Uterus (tissue), 4 donors: ENCODE data around the gene PRKAR1B. TPM values are rescaled to one million over a fixed set of nuclear protein-coding genes. Genes with fewer than 3 reads are reported as not detected.

Source experiments
- DNase-seq, 2 donors: peaks; one replicate each; pipeline ENCODE4 v3.0.0-alpha.2; 2019 to 2020
- H3K27ac ChIP-seq, 2 donors: fragments of 200-600 bp; sonication (generic); 1 replicate in 1 of 2; 2 replicates in 1 of 2; pipeline ENCODE4 v1.5.1; 2016 to 2018
- H3K27me3 ChIP-seq, 2 donors: fragments of 200-600 bp; sonication (generic); one replicate each; pipeline ENCODE4 v1.5.1; 2018 to 2019; ENCODE audit warnings: control low read depth in 1 of 2
- H3K36me3 ChIP-seq, 2 donors: fragments of 200-600 bp; sonication (generic); one replicate each; pipeline ENCODE4 v1.5.1; 2019; ENCODE audit warnings: control low read depth in 1 of 2
- H3K4me1 ChIP-seq, 2 donors: fragments of 200-600 bp; sonication (generic); one replicate each; pipeline ENCODE4 v1.5.1; 2018 to 2019; ENCODE audit warnings: control low read depth in 1 of 2
- H3K4me3 ChIP-seq, 2 donors: fragments of 200-600 bp; sonication (generic); 1 replicate in 1 of 2; 2 replicates in 1 of 2; pipeline ENCODE4 v1.5.1; 2018 to 2019; ENCODE audit warnings: mild to moderate bottlenecking in 1 of 2
- H3K9me3 ChIP-seq, 2 donors: fragments of 200-600 bp; sonication (generic); one replicate each; pipeline ENCODE4 v1.5.1; 2019; ENCODE audit warnings: control low read depth in 1 of 2
- CTCF ChIP-seq, 4 experiments: fragments of 200-600 bp in 2 of 4; fragments of 450-650 bp in 2 of 4; sonication (generic) in 2 of 4; IDR thresholded peaks; one replicate each; pipeline ENCODE4 v1.5.1; 2016 to 2019; ENCODE audit warnings: antibody characterized with exemption in 4 of 4, mild to moderate bottlenecking in 2 of 4, moderate library complexity in 1 of 4
- POLR2A ChIP-seq, 2 donors: fragments of 450-650 bp; IDR thresholded peaks; one replicate each; pipeline ENCODE4 v1.6.1; 2016; ENCODE audit warnings: antibody characterized with exemption in 2 of 2, mild to moderate bottlenecking in 1 of 2, moderate library complexity in 1 of 2
- intact Hi-C: fragments of 100-400 bp; cut with DNase I; formaldehyde crosslinking; loops from one replicate; pipeline ENCODE4 v1.15.1; 2023; ENCODE audit warnings: low total_unique reads
- total RNA-seq, 4 donors: library from RNA; depleted of rRNA in 3 of 4; stranded (reverse); fragments of >200 nt in 3 of 4; gene quantifications; one replicate each; pipeline versions ENCODE4 v1.1.0 to v1.2.4, GENCODE V29; 2014 to 2023
- donor health status: DM: yes; HTN: yes; CAD: no.

Gene PRKAR1B
- total RNA-seq, 4 donors from 2014 or later, result 1.0 to 45.2 (median 28.7) TPM

GRCh38 chr7:710161-710560 lies 16.9 kb downstream of the PRKAR1B start:
- H3K36me3 ChIP-seq, result no peaks in the 10 kb centered on the region
- TF ChIP-seq CTCF (IDR thresholded peaks at IDR 0.05) (no peak), POLR2A (IDR thresholded peaks at IDR 0.05) (no peak)
- H3K9me3 ChIP-seq, result no peaks in the 10 kb centered on the region
- H3K4me1 ChIP-seq, result no peaks in the 10 kb centered on the region
- intact Hi-C loops, result no loop called here
- DNase-seq, result no peak
- H3K4me3 ChIP-seq, result no peak overlapping the region
- H3K27ac ChIP-seq, result no peak overlapping the region
- H3K27me3 ChIP-seq, result no peaks in the 10 kb centered on the region

GRCh38 chr7:707296-708000 lies 19.6 kb downstream of the PRKAR1B start:
- Histone ChIP-seq H3K9me3 (peaks cover 0 to 6% of the 10 kb centered on the region in 2 donors), H3K36me3 (no peaks in the 10 kb centered on the region), H3K27ac (no peak overlapping the region), H3K4me1 (no peaks in the 10 kb centered on the region), H3K27me3 (no peaks in the 10 kb centered on the region), H3K4me3 (no peak overlapping the region)
- intact Hi-C loops, result no loop called here
- no peak for DNase-seq
- no peak for TF ChIP-seq CTCF (IDR thresholded peaks at IDR 0.05)
- no peak for TF ChIP-seq POLR2A (IDR thresholded peaks at IDR 0.05)

- H3K36me3 ChIP-seq, result no peaks in the 10 kb centered on the region
- intact Hi-C loops, result no loop called here
- no peak overlapping the region for H3K4me3 ChIP-seq
- no peaks in the 10 kb centered on the region for H3K4me1 ChIP-seq
- H3K27me3 ChIP-seq, result no peaks in the 10 kb centered on the region
- no peak overlapping the region for H3K27ac ChIP-seq
- H3K9me3 ChIP-seq, result peaks cover 0 to 6% of the 10 kb centered on the region in 2 donors
- TF ChIP-seq CTCF (IDR thresholded peaks at IDR 0.05) (no peak), POLR2A (IDR thresholded peaks at IDR 0.05) (no peak)
- DNase-seq, result no peak
Measured at GRCh38 chr7:706721-707120, 20.4 kb downstream of the PRKAR1B start.

GRCh38 chr7:703049-703448 lies 24.0 kb downstream of the PRKAR1B start:
- H3K4me1 ChIP-seq, result no peaks in the 10 kb centered on the region
- intact Hi-C loops, result no loop called here
- no peaks in the 10 kb centered on the region for H3K36me3 ChIP-seq
- no peak overlapping the region for H3K4me3 ChIP-seq
- no peak overlapping the region for H3K27ac ChIP-seq
- H3K27me3 ChIP-seq, result no peaks in the 10 kb centered on the region
- TF ChIP-seq POLR2A (IDR thresholded peaks at IDR 0.05) (no peak), CTCF (IDR thresholded peaks at IDR 0.05) (no peak)
- peaks cover 0 to 6% of the 10 kb centered on the region in 2 donors for H3K9me3 ChIP-seq
- no peak for DNase-seq

GRCh38 chr7:701086-701671 lies 25.9 kb downstream of the PRKAR1B start:
- Histone ChIP-seq H3K4me1 (no peaks in the 10 kb centered on the region), H3K27ac (no peak overlapping the region), H3K27me3 (no peaks in the 10 kb centered on the region), H3K9me3 (peaks cover 0 to 6% of the 10 kb centered on the region in 2 donors), H3K36me3 (no peaks in the 10 kb centered on the region), H3K4me3 (no peak overlapping the region)
- TF ChIP-seq CTCF (IDR thresholded peaks at IDR 0.05) (no peak), POLR2A (IDR thresholded peaks at IDR 0.05) (no peak)
- intact Hi-C loops, result no loop called here
- no peak for DNase-seq
